Stimulated activated CD4-positive, alpha-beta T cell treated with anti-CD3 and anti-CD28 coated beads, TNF-alpha, amount 100 ng/mL, for 48 hours (primary cell): Measurements from ENCODE around the gene MACIR.
"Not testable (repeated sequence)": the region's sequence is repeated elsewhere in the genome, so short reads cannot be mapped to it uniquely, and the experiment has no call there.

ENCODE experiments used
- DNase-seq, 3 donors: peaks; one replicate each; pipeline ENCODE4 v3.0.0-alpha.2; 2020; ENCODE audit warnings: low read depth in 3 of 3

MACIR gene

DNA sequence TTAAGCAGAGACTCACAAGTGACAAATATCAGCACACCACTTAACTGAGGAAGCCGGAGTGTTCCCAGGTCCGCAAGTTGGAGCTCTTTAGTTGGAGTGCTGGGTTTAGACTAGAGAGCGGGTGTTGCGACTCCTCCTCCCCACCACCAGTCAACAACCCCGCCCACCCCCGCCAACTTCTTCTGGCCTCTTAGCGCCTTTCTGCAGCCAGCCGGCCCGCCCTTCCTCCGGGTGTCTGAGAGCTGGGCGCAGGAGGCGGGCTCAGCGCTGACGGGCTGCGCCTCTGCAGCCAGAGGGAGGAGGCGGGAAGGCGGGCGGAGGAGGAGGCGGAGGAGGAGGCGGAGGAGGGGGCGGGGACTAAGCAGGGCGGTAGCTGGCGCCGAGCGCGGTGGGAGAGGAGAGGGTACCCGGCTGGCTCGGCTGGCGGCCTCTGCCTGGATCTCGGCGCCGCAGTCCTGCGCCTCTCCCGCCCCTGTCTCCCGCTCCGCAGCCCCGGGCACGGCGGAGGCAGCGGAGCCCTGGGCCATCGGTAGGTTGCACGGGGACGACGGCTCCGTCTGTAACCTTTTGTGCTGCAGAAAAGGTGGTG, at the start of gene MACIR:
TSS of gene MACIR (plus strand) at position 396 of the 589 bp plus-strand sequence. CDS start 17,157 bp downstream, outside the sequence.
- DNase-seq: peak; percentile 77 to 86 (median 83)

DNA sequence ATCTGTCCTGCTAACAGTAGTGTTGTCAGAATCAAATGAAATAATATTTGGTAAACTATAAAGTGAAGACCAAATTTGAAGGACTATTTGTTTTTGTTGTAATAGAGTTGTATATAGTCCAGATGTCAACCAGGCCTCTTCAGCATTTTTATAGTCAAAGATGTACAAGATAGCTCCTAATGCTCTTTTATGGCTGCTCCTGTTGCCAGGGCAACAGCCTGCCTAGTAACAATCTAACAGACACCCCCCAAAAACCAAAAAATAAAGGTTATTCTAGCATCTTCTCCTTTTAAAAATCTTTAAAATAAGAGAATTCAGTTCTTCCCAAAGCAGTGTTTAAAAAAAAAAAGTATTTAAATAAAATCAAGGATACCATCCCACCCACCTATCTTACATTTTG, 49.5 kb upstream of the MACIR start:
- DNase-seq: no peak

DNA sequence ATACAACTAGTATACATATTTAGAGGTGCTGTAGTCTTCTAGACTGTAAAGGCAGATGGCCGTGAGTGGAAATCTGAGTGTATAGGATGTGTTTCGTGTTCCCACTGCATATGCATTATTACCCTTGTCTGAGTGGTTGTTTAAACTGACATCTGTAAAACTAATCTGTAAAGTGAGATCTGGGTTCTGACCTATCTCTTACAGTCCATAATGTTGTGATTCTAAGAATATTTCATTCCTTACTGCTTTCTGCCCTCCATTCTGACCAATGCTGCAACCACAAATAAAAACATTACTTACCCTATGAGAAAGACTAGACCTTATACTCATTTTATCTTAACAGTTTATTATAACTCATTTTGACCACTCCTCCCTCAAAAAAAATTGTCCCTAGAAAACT, 47.6 kb upstream of the MACIR start:
- DNase-seq: no peak

- no peak for DNase-seq
Observed at GRCh38 chr5:103211576-103212561, 46.7 kb upstream of the MACIR start.

DNA sequence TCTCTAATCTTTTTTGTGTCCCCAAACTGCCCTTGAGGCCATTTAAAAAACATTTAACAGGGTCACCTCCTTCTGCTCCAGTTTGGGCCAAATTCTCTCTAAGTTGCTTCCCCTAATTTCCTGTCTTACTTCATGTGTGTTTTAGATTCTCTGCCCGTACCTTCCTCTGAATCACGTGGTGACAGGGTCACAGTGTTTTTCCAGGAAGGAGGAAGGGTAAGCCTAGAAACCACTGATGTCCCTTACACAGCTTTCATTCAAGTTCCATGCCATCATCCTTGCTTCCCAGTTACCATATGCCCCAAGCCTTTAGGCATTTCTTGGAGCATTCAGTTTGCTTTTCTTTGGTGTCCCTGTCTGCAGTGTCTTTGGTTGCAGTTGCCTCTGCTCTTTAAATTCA, 42.4 kb upstream of the MACIR start:
- DNase-seq: no peak

GRCh38 chr5:103216697-103217096, 41.9 kb upstream of the MACIR start:
- no peak for DNase-seq

GRCh38 chr5:103217101-103217500, 41.5 kb upstream of the MACIR start:
- no peak for DNase-seq

DNA sequence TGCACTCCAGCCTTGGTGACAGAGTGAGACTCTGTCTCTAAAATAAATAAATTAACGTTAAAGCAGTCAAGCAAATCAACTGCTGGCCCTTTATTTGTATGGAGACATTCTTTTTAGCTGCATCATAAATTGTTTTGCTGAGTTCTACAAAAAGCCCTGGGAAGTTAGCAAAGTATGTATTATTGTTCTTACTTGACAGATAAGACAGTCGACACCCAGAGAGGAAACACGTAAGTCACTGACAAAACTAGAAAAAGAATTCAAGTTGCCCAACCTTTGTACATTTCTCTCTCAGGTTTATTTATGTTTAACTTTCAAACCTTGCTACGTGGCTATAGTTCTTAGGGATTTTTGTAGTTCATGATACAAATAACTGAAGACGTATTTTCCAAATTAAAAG, 40.4 kb upstream of the MACIR start:
- DNase-seq: no peak

DNA sequence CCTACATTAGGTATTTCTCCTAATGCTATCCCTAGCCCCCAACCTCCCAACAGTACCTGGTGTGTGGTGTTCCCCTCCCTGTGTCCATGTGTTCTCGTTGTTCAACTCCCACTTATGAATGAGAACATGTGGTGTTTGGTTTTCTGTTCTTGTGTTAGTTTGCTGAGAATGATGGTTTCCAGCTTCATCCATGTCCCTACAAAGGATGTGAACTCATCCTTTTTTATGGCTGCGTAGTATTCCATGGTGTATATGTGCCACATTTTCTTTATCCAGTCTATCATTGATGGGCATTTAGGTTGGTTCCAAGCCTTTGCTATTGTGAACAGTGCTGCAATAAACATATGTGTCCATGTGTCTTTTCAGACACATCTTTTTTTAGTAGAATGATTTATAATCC, 39.5 kb upstream of the MACIR start:
- DNase-seq: not testable (repeated sequence)

DNA sequence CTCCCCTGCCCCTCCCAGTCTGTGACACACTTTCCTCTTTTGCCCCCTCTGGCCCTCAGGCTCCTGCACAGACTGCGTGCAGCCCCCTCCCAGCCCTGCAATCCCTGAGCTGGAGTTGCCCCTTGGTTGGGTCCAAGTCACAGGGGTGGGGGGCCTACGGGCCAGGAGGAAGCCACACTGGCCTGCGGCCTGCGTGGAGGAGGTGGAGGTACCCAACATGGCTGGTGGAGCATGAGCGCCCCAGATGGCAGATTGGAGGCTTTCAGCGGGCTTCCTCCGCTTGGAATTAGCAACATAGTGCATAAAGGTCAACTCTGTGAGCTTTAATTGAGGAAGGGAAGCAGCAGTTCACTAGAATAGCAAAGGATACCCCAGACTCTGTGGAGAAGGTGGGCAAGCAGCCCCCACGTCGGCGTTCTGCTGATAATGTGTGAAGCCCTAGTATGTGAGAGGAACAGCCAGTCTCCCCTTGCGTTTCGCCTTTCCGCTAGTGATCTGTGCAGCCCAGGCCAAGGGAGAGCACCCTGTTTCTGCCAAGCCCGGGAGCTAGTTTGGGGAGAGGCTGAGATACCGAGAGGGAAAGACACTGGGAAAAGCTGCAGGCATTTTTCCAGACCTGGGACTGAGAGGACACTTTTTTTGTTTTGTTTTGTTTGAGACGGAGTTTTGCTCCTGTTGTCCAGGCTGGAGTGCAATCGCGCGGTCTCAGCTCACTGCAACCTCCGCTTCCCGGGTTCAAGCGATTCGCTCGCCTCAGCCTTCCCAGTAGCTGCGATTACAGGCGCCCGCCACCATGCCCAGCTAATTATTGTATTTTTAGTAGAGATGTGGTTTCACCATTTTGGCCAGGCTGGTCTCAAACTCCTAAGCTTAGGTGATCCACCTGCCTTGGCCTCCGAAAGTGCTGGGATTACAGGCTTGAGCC, 35.3 kb upstream of the MACIR start:
- DNase-seq: no peak

- peak in 2 of 3 donors; percentile 6 to 16 for DNase-seq
Observed at GRCh38 chr5:103224118-103224893, 34.3 kb upstream of the MACIR start.

GRCh38 chr5:103224894-103225246, 33.7 kb upstream of the MACIR start:
- no peak for DNase-seq

- no peak for DNase-seq
Observed at GRCh38 chr5:103228061-103228460, 30.5 kb upstream of the MACIR start.

- no peak for DNase-seq
Observed at GRCh38 chr5:103228588-103228987, 30.0 kb upstream of the MACIR start.

GRCh38 chr5:103232393-103232999, 26.1 kb upstream of the MACIR start:
- no peak for DNase-seq

GRCh38 chr5:103234239-103234975, 24.2 kb upstream of the MACIR start:
- DNase-seq: no peak

GRCh38 chr5:103235891-103236290, 22.7 kb upstream of the MACIR start:
- no peak for DNase-seq

DNA sequence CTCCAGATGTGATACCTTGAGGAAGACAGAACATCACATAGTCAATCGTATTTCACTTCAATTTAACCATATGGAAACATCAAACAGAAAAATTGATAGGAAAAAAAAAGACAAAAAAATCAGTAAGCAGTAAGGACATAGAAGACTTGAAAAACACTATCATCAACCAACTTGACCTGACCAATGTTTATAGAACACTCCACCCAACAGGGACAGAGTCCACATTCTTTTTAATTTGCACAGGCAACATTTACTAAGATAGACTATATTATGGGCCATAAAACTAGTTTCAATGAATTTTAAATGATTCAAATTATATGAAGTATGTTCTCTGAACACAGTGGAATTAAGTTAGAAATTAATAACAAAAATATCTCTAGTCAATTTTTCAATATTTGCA, 20.8 kb upstream of the MACIR start:
- DNase-seq: no peak

- no peak for DNase-seq
Observed at GRCh38 chr5:103243665-103244064, 14.9 kb upstream of the MACIR start.

DNA sequence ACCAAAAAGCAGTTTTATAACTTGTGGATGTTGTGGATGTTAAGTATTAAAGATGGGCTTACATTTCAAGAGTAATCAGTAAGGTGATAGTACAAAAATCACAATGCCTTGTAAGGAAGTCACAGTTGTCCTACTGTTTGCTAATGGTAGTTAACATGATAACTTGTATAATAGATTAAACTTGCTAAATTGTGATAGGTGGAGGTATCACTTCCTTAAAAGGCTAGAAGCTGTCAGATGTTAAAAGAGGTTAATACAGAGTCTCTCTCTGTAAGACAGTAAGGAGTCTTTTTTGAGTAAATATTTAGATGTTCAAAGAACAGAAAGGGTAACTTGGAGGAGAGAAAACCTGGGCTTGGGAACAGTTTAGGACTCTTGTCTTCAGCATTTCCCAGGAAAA, 14.2 kb upstream of the MACIR start:
- DNase-seq: no peak
